H1 (cell line): ENCODE measurements around the gene ARHGEF26. TPM values are rescaled to one million over a fixed set of nuclear protein-coding genes. Genes with fewer than 3 reads are reported as not detected.

Experiments
- CTCF ChIA-PET: fragments of 300-600 bp; sonication (Branson Sonifier 250); formaldehyde crosslinking; loops from one replicate; lab custom pipeline; 2021; ENCODE audit not compliant: partially characterized antibody; lab: Charles Lee
- POLR2A ChIA-PET: fragments of 300-600 bp; sonication (Branson Sonifier 250); formaldehyde crosslinking; loops from one replicate; lab custom pipeline; 2021; ENCODE audit warnings: inconsistent platforms; ENCODE audit not compliant: partially characterized antibody; lab: Charles Lee
- DNase-seq, 2 experiments: peaks; one replicate each; pipeline versions ENCODE4 v3.0.0 to v3.0.0-alpha.2; 2010 to 2022; ENCODE audit warnings: low spot score in 2 of 2, low read depth in 1 of 2, mixed read lengths in 1 of 2
- FAIRE-seq: peaks from 2 replicates; lab custom pipeline; 2011; peaks lifted over from hg19 to GRCh38; lab: Jason Lieb, UNC
- H2AFZ ChIP-seq: 2 replicates; pipeline ENCODE4 v1.8.1; 2012; ENCODE audit warnings: low read length, inconsistent platforms
- H2AK5ac ChIP-seq: 2 replicates; pipeline ENCODE4 v1.6.1; 2013; ENCODE audit warnings: low read depth, low read length
- H2BK120ac ChIP-seq: replicated peaks from 2 replicates; pipeline ENCODE3; 2013; ENCODE audit warnings: low read depth, low read length, inconsistent platforms
- H2BK12ac ChIP-seq: 2 replicates; pipeline ENCODE4 v1.6.1; 2013; ENCODE audit warnings: low read depth, low read length
- H2BK15ac ChIP-seq: 2 replicates; pipeline ENCODE4 v1.6.1; 2013; ENCODE audit warnings: low read length
- H2BK20ac ChIP-seq: 2 replicates; pipeline ENCODE4 v1.6.1; 2013; ENCODE audit warnings: low read length
- H2BK5ac ChIP-seq: 2 replicates; pipeline ENCODE4 v1.6.1; 2013; ENCODE audit warnings: low read depth, low read length
- H3K14ac ChIP-seq: 2 replicates; pipeline ENCODE4 v1.6.1; 2013; ENCODE audit warnings: inconsistent platforms; ENCODE audit not compliant: insufficient read length
- H3K18ac ChIP-seq: 2 replicates; pipeline ENCODE4 v1.6.1; 2013; ENCODE audit warnings: low read length; ENCODE audit errors: extremely low read depth
- H3K23ac ChIP-seq: 2 replicates; pipeline ENCODE4 v1.6.1; 2013; ENCODE audit warnings: inconsistent platforms; ENCODE audit not compliant: insufficient read length
- H3K23me2 ChIP-seq: 2 replicates; pipeline ENCODE4 v1.6.1; 2013; ENCODE audit warnings: low read depth, low read length
- H3K27ac ChIP-seq: 2 replicates; pipeline ENCODE4 v1.6.1; 2011; ENCODE audit warnings: low read depth, low read length, inconsistent platforms
- H3K27me3 ChIP-seq, 4 experiments: replicated peaks in 1 of 4; 1 replicate in 1 of 4; 2 replicates in 3 of 4; pipeline versions ENCODE4 v1.6.1 to v1.8.1; 2011 to 2013; ENCODE audit warnings: low read length in 3 of 4, mild to moderate bottlenecking in 3 of 4, inconsistent platforms in 2 of 4, mixed read lengths in 2 of 4, moderate library complexity in 1 of 4; ENCODE audit not compliant: control insufficient read depth in 3 of 4, insufficient read depth in 3 of 4; ENCODE audit errors: extremely low read depth in 1 of 4
- H3K36me3 ChIP-seq, 4 experiments: 2 replicates each; pipeline versions ENCODE4 v1.6.1 to v1.8.1; 2011 to 2013; ENCODE audit warnings: mild to moderate bottlenecking in 4 of 4, low read length in 3 of 4, moderate library complexity in 2 of 4, control low read depth in 1 of 4, inconsistent platforms in 1 of 4; ENCODE audit not compliant: insufficient read depth in 4 of 4, control insufficient read depth in 2 of 4
- H3K4ac ChIP-seq: replicated peaks from 2 replicates; pipeline ENCODE3; 2013; ENCODE audit warnings: low read length, low read depth, mixed read lengths, inconsistent platforms; ENCODE audit not compliant: insufficient read length
- H3K4me1 ChIP-seq, 4 experiments: replicated peaks in 1 of 4; 1 replicate in 1 of 4; 2 replicates in 3 of 4; pipeline versions ENCODE4 v1.6.1 to v1.8.1; 2011 to 2013; ENCODE audit warnings: low read length in 3 of 4, inconsistent platforms in 2 of 4, mixed read lengths in 1 of 4; ENCODE audit not compliant: insufficient read depth in 4 of 4, control insufficient read depth in 3 of 4
- H3K4me2 ChIP-seq, 2 experiments: 2 replicates each; pipeline versions ENCODE4 v1.6.1 to v1.8.1; 2011 to 2013; ENCODE audit warnings: low read depth in 2 of 2, low read length in 2 of 2, control low read depth in 1 of 2, inconsistent platforms in 1 of 2, mild to moderate bottlenecking in 1 of 2; ENCODE audit not compliant: insufficient read depth in 1 of 2
- H3K4me3 ChIP-seq, 4 experiments: fragments of 200-600, 300-600 bp in 1 of 4; sonication (generic), shearing (Covaris generic), sonication (Bioruptor Twin) in 1 of 4; 2 replicates each; pipeline versions ENCODE4 v1.5.1 to v1.8.1; 2011 to 2016; ENCODE audit warnings: low read length in 4 of 4, low read depth in 3 of 4, control low read depth in 2 of 4, inconsistent platforms in 2 of 4, mild to moderate bottlenecking in 2 of 4, mixed read lengths in 1 of 4, moderate library complexity in 1 of 4; ENCODE audit not compliant: insufficient read depth in 2 of 4; ENCODE audit errors: extremely low read depth in 1 of 4
- H3K56ac ChIP-seq: replicated peaks from 2 replicates; pipeline ENCODE3; 2013; ENCODE audit warnings: low read depth, mild to moderate bottlenecking, mixed read lengths, low read length, inconsistent platforms; ENCODE audit not compliant: insufficient read length
- H3K79me1 ChIP-seq: 2 replicates; pipeline ENCODE4 v1.6.1; 2013; ENCODE audit warnings: low read depth, low read length, control low read depth
- H3K79me2 ChIP-seq, 2 experiments: 2 replicates each; pipeline versions ENCODE4 v1.6.1 to v1.8.1; 2012 to 2013; ENCODE audit warnings: low read length in 2 of 2, mild to moderate bottlenecking in 2 of 2, inconsistent platforms in 1 of 2; ENCODE audit not compliant: insufficient read depth in 2 of 2, control insufficient read depth in 1 of 2
- H3K9ac ChIP-seq, 4 experiments: replicated peaks in 1 of 4; 1 replicate in 1 of 4; 2 replicates in 3 of 4; pipeline versions ENCODE4 v1.6.1 to v1.8.1; 2011 to 2013; ENCODE audit warnings: low read depth in 3 of 4, low read length in 3 of 4, control low read depth in 2 of 4, mild to moderate bottlenecking in 2 of 4, moderate library complexity in 2 of 4, inconsistent platforms in 1 of 4; ENCODE audit errors: extremely low read depth in 1 of 4
- H3K9me3 ChIP-seq, 2 experiments: 2 replicates each; pipeline versions ENCODE4 v1.6.1 to v1.8.1; 2012 to 2013; ENCODE audit warnings: mild to moderate bottlenecking in 2 of 2, moderate library complexity in 2 of 2, control low read depth in 1 of 2, inconsistent platforms in 1 of 2, low read depth in 1 of 2, low read length in 1 of 2, mixed read lengths in 1 of 2; ENCODE audit not compliant: insufficient read depth in 2 of 2
- H4K20me1 ChIP-seq, 2 experiments: replicated peaks in 1 of 2; 2 replicates each; pipeline versions ENCODE3 to v1.8.1; 2011 to 2013; ENCODE audit warnings: inconsistent platforms in 2 of 2, low read length in 2 of 2, mild to moderate bottlenecking in 1 of 2; ENCODE audit not compliant: insufficient read depth in 2 of 2, control insufficient read depth in 1 of 2
- H4K5ac ChIP-seq: 2 replicates; pipeline ENCODE4 v1.6.1; 2013; ENCODE audit warnings: low read length, low read depth, mixed read lengths, inconsistent platforms; ENCODE audit not compliant: insufficient read length
- H4K8ac ChIP-seq: 2 replicates; pipeline ENCODE4 v1.8.0; 2013; ENCODE audit warnings: mild to moderate bottlenecking, moderate library complexity, low read length, inconsistent platforms; ENCODE audit not compliant: insufficient read depth; ENCODE audit errors: extremely low read depth
- H4K91ac ChIP-seq: replicated peaks from 2 replicates; pipeline ENCODE3; 2013; ENCODE audit warnings: low read length, mixed read lengths, inconsistent platforms; ENCODE audit not compliant: insufficient read length
- ATF2 ChIP-seq: IDR thresholded peaks from 2 replicates; pipeline ENCODE4 v1.6.1; 2012; ENCODE audit warnings: low read length, inconsistent platforms
- BACH1 ChIP-seq: IDR thresholded peaks from 2 replicates; pipeline ENCODE4 v1.6.1; 2012; ENCODE audit warnings: low read length, improper control_type of control experiment
- CEBPB ChIP-seq: IDR thresholded peaks from 2 replicates; pipeline ENCODE4 v1.6.1; 2012; ENCODE audit warnings: low read depth, low read length
- CREB1 ChIP-seq: IDR thresholded peaks from 2 replicates; pipeline ENCODE4 v1.6.1; 2012; ENCODE audit warnings: inconsistent platforms
- JUND ChIP-seq: IDR thresholded peaks from 2 replicates; pipeline ENCODE4 v1.6.1; 2011; ENCODE audit warnings: mild to moderate bottlenecking, improper control_type of control experiment, low read length
- POLR2A ChIP-seq, 2 experiments: IDR thresholded peaks; 1 replicate in 1 of 2; 2 replicates in 1 of 2; pipeline ENCODE4 v1.6.1; 2011; ENCODE audit warnings: low read depth in 2 of 2, low read length in 2 of 2, mild to moderate bottlenecking in 2 of 2; ENCODE audit errors: control extremely low read depth in 1 of 2
- POLR2AphosphoS5 ChIP-seq: IDR thresholded peaks from 2 replicates; pipeline ENCODE4 v1.6.1; 2011; ENCODE audit warnings: low read depth, low read length
- RNF2 ChIP-seq: fragments of 200-900, 300-1000 bp; sonication (generic); IDR thresholded peaks from 2 replicates; pipeline ENCODE4 v1.7.1; 2016; ENCODE audit warnings: borderline replicate concordance, low read depth, mild to moderate bottlenecking, antibody characterized with exemption, low read length; ENCODE audit not compliant: poor library complexity, severe bottlenecking; ENCODE audit errors: missing control alignments
- SRF ChIP-seq: IDR thresholded peaks from 2 replicates; pipeline ENCODE4 v1.6.1; 2011; ENCODE audit warnings: mild to moderate bottlenecking, low read depth, low read length, moderate library complexity
- SUZ12 ChIP-seq: fragments of 200-600 bp; sonication (generic); IDR thresholded peaks from 2 replicates; pipeline ENCODE4 v1.6.1; 2012; ENCODE audit warnings: mild to moderate bottlenecking, inconsistent platforms, low read length, moderate library complexity, mixed read lengths
- TCF12 ChIP-seq: IDR thresholded peaks from 2 replicates; pipeline ENCODE4 v1.6.1; 2011; ENCODE audit warnings: low read depth, mild to moderate bottlenecking, low read length
- TEAD4 ChIP-seq: IDR thresholded peaks from 2 replicates; pipeline ENCODE4 v1.6.1; 2012; ENCODE audit warnings: low read depth, low read length, inconsistent platforms, mixed read lengths
- WGBS, 2 experiments: shearing (Covaris generic) in 1 of 2; methylation state at CpG; one replicate each; pipeline versions ENCODE4 v1.1.6 to v1.1.7; 2013 to 2015; ENCODE audit warnings: low lambda C conversion rate in 2 of 2, mixed read lengths in 2 of 2, inconsistent platforms in 1 of 2, low coverage in 1 of 2, missing lambda C conversion rate in 1 of 2; ENCODE audit not compliant: insufficient replicate concordance in 2 of 2, insufficient coverage in 1 of 2, insufficient read length in 1 of 2; ENCODE audit errors: extremely low coverage in 1 of 2, missing lambda C conversion rate in 1 of 2; 5-methylcytosine and 5-hydroxymethylcytosine counted together
- polyA plus RNA-seq, 7 experiments: library from polyadenylated mRNA; depleted of rRNA in 3 of 7; stranded (reverse) in 5 of 7; unstranded in 2 of 7; fragments of >200 nt in 5 of 7; fragments of 200-250 nt in 2 of 7; gene quantifications; 1 replicate in 5 of 7; 2 replicates in 1 of 7; 4 replicates in 1 of 7; pipeline versions ENCODE4 v1.2.1 to v1.2.3, GENCODE V29; 2011 to 2013; ENCODE audit warnings: missing spikeins in 2 of 7, mixed read lengths in 2 of 7
- total RNA-seq: library from RNA; stranded (reverse); fragmentation: NEBNext Ultra II Directional; extraction: Animal tissue kit (Norgen Biotek cat#: 25700); gene quantifications from 2 replicates; pipeline ENCODE4 v1.2.1, GENCODE V29; 2021

The ARHGEF26 gene
- total and polyA plus RNA-seq, 2 of the 8 experiments (the other 6 are each of a cell fraction or from before 2014, with no cell fraction given): 3.1 to 15.6 TPM

GRCh38 chr3:154078672-154079071 is 42.5 kb upstream of the ARHGEF26 start:
- FAIRE-seq: no peak
- Histone ChIP-seq H3K9ac (no peak overlapping the region), H4K8ac (no peak overlapping the region), H3K4me2 (no peak overlapping the region), H2AFZ (no peak overlapping the region), H2BK15ac (no peak overlapping the region), H3K14ac (no peak overlapping the region), H3K79me1 (no peaks in the 10 kb centered on the region), H3K27ac (no peak overlapping the region), H3K23me2 (no peaks in the 10 kb centered on the region), H2BK12ac (no peak overlapping the region), H4K20me1 (no peaks in the 10 kb centered on the region), H2BK20ac (no peak overlapping the region), H3K4me3 (no peak overlapping the region), H2BK5ac (no peak overlapping the region), H3K27me3 (no peaks in the 10 kb centered on the region), H2AK5ac (no peak overlapping the region), H3K36me3 (no peaks in the 10 kb centered on the region), H3K4ac (no peak overlapping the region), H4K5ac (no peak overlapping the region), H3K23ac (no peak overlapping the region), H2BK120ac (no peak overlapping the region), H3K79me2 (no peaks in the 10 kb centered on the region), H3K9me3 (peaks cover 7 to 12% of the 10 kb centered on the region in 2 experiments; a peak in 3 of 4 replicates), H3K4me1 (no peaks in the 10 kb centered on the region), H4K91ac (no peak overlapping the region), H3K56ac (no peak overlapping the region), H3K18ac (no peak overlapping the region)
- WGBS, 2 experiments: 77% methylated on average over 7 of the region's 7 CpGs; no CpG with 5 or more reads in 1 of the 2 experiments
- POLR2A ChIA-PET: no interaction called here
- CTCF ChIA-PET: interaction anchor here (0.6 kb wide), 1 partner anchor 27 kb away, joined by 4 read pairs; no protein-coding TSS in a partner anchor
- TF ChIP-seq POLR2A (IDR thresholded peaks at IDR 0.05; ENCODE audit: control extremely low read depth in 1 of 2, low read depth in 2 of 2, low read length in 2 of 2): no peak
- no peak for TF ChIP-seq SUZ12
- TF ChIP-seq TEAD4: no peak
- TF ChIP-seq TCF12: no peak
- no peak for TF ChIP-seq BACH1
- TF ChIP-seq CEBPB: no peak
- no peak for TF ChIP-seq CREB1
- no peak for TF ChIP-seq POLR2AphosphoS5
- no peak for TF ChIP-seq ATF2
- no peak for TF ChIP-seq JUND
- no peak for TF ChIP-seq RNF2
- TF ChIP-seq SRF: no peak
- DNase-seq: no peak
